HepG2 (cell line): ENCODE data around the gene IFNA6.

Source experiments
- EP300 ChIP-seq, 3 experiments: sonication (generic) in 1 of 3; formaldehyde crosslinking in 1 of 3; IDR thresholded peaks; 2 replicates each; pipeline versions ENCODE4 v1.5.1 to v1.6.1; 2011 to 2020; ENCODE audit warnings: low read depth in 2 of 3, low read length in 2 of 3, borderline replicate concordance in 1 of 3, improper control_type of control experiment in 1 of 3, mild to moderate bottlenecking in 1 of 3, missing genetic modification reagents in 1 of 3, moderate library complexity in 1 of 3
- ETV6 ChIP-seq: sonication (generic); formaldehyde crosslinking; conservative IDR thresholded peaks from 2 replicates; pipeline ENCODE4 v1.4.0; 2020; ENCODE audit warnings: missing genetic modification reagents
- POLR2A ChIP-seq, 2 experiments: IDR thresholded peaks; 2 replicates each; pipeline ENCODE4 v1.6.1; 2011; ENCODE audit warnings: low read depth in 2 of 2, low read length in 2 of 2, mild to moderate bottlenecking in 1 of 2, moderate library complexity in 1 of 2; ENCODE audit not compliant: insufficient read depth in 1 of 2
- SAFB2 ChIP-seq: sonication (generic); formaldehyde crosslinking; IDR thresholded peaks from 2 replicates; pipeline ENCODE4 v1.5.1; 2020; ENCODE audit warnings: missing genetic modification reagents, low read depth, mild to moderate bottlenecking, borderline replicate concordance
- ZNF296 ChIP-seq: sonication (generic); formaldehyde crosslinking; conservative IDR thresholded peaks from 2 replicates; pipeline ENCODE4 v1.5.0; 2020; ENCODE audit warnings: mild to moderate bottlenecking, missing genetic modification reagents

DNA sequence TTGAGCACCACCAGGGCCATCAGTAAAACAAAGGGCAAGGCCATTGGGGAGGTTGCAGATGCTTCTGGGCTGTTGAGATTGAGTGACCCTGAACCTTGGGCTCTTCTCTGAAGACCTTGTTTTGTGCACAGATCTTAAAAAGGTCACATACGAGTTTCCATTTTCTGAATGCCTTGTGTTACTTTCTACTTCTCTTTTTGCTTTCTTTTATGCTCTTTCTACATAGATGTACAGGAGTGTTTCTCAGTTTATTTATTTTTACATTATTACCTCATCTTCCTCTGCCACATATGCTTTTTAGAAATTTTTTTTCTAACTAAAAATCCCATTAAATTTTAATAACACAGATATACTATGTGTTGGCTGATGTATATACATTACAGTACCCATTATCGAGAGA lies 45.5 kb downstream of the IFNA6 start, which contains the start of gene IFNA5:
- no peak for TF ChIP-seq POLR2A (IDR thresholded peaks at IDR 0.05; ENCODE audit: insufficient read depth in 1 of 2, low read depth in 2 of 2, low read length in 2 of 2)
- TF ChIP-seq ZNF296 (CRISPR knock-in tag), result no peak
- no peak for TF ChIP-seq EP300 (IDR thresholded peaks at IDR 0.05; ENCODE audit: low read depth in 2 of 2, low read length in 2 of 2)
- TF ChIP-seq EP300 (CRISPR knock-in tag; IDR thresholded peaks at IDR 0.05; ENCODE audit: borderline replicate concordance), result no peak
- no peak for TF ChIP-seq SAFB2 (CRISPR knock-in tag)
- TF ChIP-seq ETV6 (CRISPR knock-in tag), result no peak
